Mesendoderm (in vitro differentiated cells): ENCODE results near the gene SUPT20H.
A peak's percentile ranks its signal among the peaks of the same experiment; 100 is the strongest.

Source experiments
- DNase-seq: peaks from one replicate; pipeline ENCODE4 v3.0.0; 2013
- H2AK5ac ChIP-seq: 2 replicates; pipeline ENCODE4 v1.6.1; 2013; ENCODE audit warnings: low read length, inconsistent platforms
- H2BK120ac ChIP-seq: 2 replicates; pipeline ENCODE4 v1.6.1; 2013; ENCODE audit warnings: low read depth, mild to moderate bottlenecking, low read length, moderate library complexity, mixed read lengths
- H2BK15ac ChIP-seq: replicated peaks from 2 replicates; pipeline ENCODE4 v1.6.1; 2013; ENCODE audit warnings: low read depth, mild to moderate bottlenecking, moderate library complexity
- H2BK5ac ChIP-seq: 2 replicates; pipeline ENCODE4 v1.6.1; 2013; ENCODE audit warnings: low read length, inconsistent platforms
- H3K18ac ChIP-seq: 2 replicates; pipeline ENCODE4 v1.6.1; 2013; ENCODE audit warnings: mild to moderate bottlenecking, low read length, mixed read lengths
- H3K23ac ChIP-seq: one replicate; pipeline ENCODE4 v1.6.1; 2013; ENCODE audit warnings: low read length
- H3K27ac ChIP-seq: 2 replicates; pipeline ENCODE4 v1.5.1; 2013; ENCODE audit warnings: low read depth, mild to moderate bottlenecking, inconsistent platforms, low read length, moderate library complexity
- H3K27me3 ChIP-seq: 2 replicates; pipeline ENCODE4 v1.6.1; 2013; ENCODE audit warnings: low read length, control low read depth, mild to moderate bottlenecking, inconsistent platforms; ENCODE audit not compliant: insufficient read depth, poor library complexity
- H3K36me3 ChIP-seq: 2 replicates; pipeline ENCODE4 v1.6.1; 2013; ENCODE audit warnings: low read length, inconsistent platforms; ENCODE audit not compliant: control insufficient read depth, insufficient read depth
- H3K4ac ChIP-seq: one replicate; pipeline ENCODE4 v1.6.1; 2013; ENCODE audit warnings: low read depth, mild to moderate bottlenecking, low read length, moderate library complexity
- H3K4me1 ChIP-seq: 2 replicates; pipeline ENCODE4 v1.6.1; 2013; ENCODE audit warnings: low read depth, low read length, inconsistent platforms; ENCODE audit not compliant: control insufficient read depth
- H3K4me2 ChIP-seq: 2 replicates; pipeline ENCODE4 v1.6.1; 2013; ENCODE audit warnings: low read length
- H3K4me3 ChIP-seq: 2 replicates; pipeline ENCODE4 v1.5.1; 2013; ENCODE audit warnings: mild to moderate bottlenecking, low read length
- H3K56ac ChIP-seq: one replicate; pipeline ENCODE4 v1.6.1; 2013; ENCODE audit warnings: low read length
- H3K79me1 ChIP-seq: 2 replicates; pipeline ENCODE4 v1.6.1; 2013; ENCODE audit warnings: low read length, inconsistent platforms
- H3K79me2 ChIP-seq: 2 replicates; pipeline ENCODE4 v1.6.1; 2013; ENCODE audit warnings: mild to moderate bottlenecking, low read length; ENCODE audit not compliant: control insufficient read depth, insufficient read depth
- H3K9ac ChIP-seq: 2 replicates; pipeline ENCODE4 v1.6.1; 2013; ENCODE audit warnings: low read length, inconsistent platforms
- H4K5ac ChIP-seq: one replicate; pipeline ENCODE4 v1.6.1; 2013; ENCODE audit warnings: low read length
- H4K8ac ChIP-seq: one replicate; pipeline ENCODE4 v1.6.1; 2013; ENCODE audit warnings: low read depth, mild to moderate bottlenecking, control low read depth, low read length, moderate library complexity
- WGBS: extraction: QIAGEN DNeasy Blood & Tissue Kit; methylation state at CpG from one replicate; pipeline ENCODE4 v1.1.7; 2013; ENCODE audit warnings: low lambda C conversion rate, missing lambda C conversion rate; ENCODE audit not compliant: insufficient coverage; ENCODE audit errors: extremely low coverage; 5-methylcytosine and 5-hydroxymethylcytosine counted together

The SUPT20H gene

GRCh38 chr13:36966404-36966803 is 93.1 kb downstream of the SUPT20H start:
- Histone ChIP-seq H3K27me3 (no peaks in the 10 kb centered on the region), H3K27ac (no peak overlapping the region), H3K4me1 (no peaks in the 10 kb centered on the region), H2BK15ac (no peak overlapping the region), H3K79me2 (no peaks in the 10 kb centered on the region), H3K18ac (no peak overlapping the region), H2AK5ac (no peak overlapping the region), H2BK5ac (no peak overlapping the region), H3K56ac (no peak overlapping the region), H3K4me2 (no peak overlapping the region), H3K36me3 (no peaks in the 10 kb centered on the region), H2BK120ac (no peak overlapping the region), H3K9ac (no peak overlapping the region), H3K4me3 (no peak overlapping the region), H3K79me1 (no peaks in the 10 kb centered on the region), H4K8ac (no peak overlapping the region), H3K4ac (no peak overlapping the region), H4K5ac (no peak overlapping the region), H3K23ac (no peak overlapping the region)
- WGBS, result no CpG with 5 or more reads among the region's 4 CpGs
- DNase-seq, result no peak

- no peak overlapping the region for H2BK120ac ChIP-seq
- H3K36me3 ChIP-seq, result no peaks in the 10 kb centered on the region
- no CpG with 5 or more reads among the region's 2 CpGs for WGBS
- H2BK15ac ChIP-seq, result no peak overlapping the region
- H3K9ac ChIP-seq, result no peak overlapping the region
- no peak overlapping the region for H2BK5ac ChIP-seq
- DNase-seq, result peak; percentile 34
- H3K4ac ChIP-seq, result no peak overlapping the region
- H3K79me2 ChIP-seq, result no peaks in the 10 kb centered on the region
- H3K27me3 ChIP-seq, result no peaks in the 10 kb centered on the region
- H3K4me2 ChIP-seq, result no peak overlapping the region
- no peak overlapping the region for H4K5ac ChIP-seq
- H2AK5ac ChIP-seq, result no peak overlapping the region
- no peak overlapping the region for H4K8ac ChIP-seq
- H3K23ac ChIP-seq, result no peak overlapping the region
- H3K56ac ChIP-seq, result no peak overlapping the region
- no peak overlapping the region for H3K18ac ChIP-seq
- H3K79me1 ChIP-seq, result no peaks in the 10 kb centered on the region
- no peaks in the 10 kb centered on the region for H3K4me1 ChIP-seq
- no peak overlapping the region for H3K4me3 ChIP-seq
- no peak overlapping the region for H3K27ac ChIP-seq
Measured at GRCh38 chr13:36965767-36966166, 93.7 kb downstream of the SUPT20H start.

GRCh38 chr13:36959456-36960116 is 99.9 kb downstream of the SUPT20H start:
- Histone ChIP-seq H3K4ac (no peak overlapping the region), H3K18ac (no peak overlapping the region), H3K4me3 (no peak overlapping the region), H3K4me2 (no peak overlapping the region), H2BK5ac (no peak overlapping the region), H2BK15ac (no peak overlapping the region), H2AK5ac (no peak overlapping the region), H4K8ac (no peak overlapping the region), H4K5ac (no peak overlapping the region), H3K4me1 (no peaks in the 10 kb centered on the region), H3K27me3 (no peaks in the 10 kb centered on the region), H3K36me3 (peaks cover 2% of the 10 kb centered on the region), H3K23ac (no peak overlapping the region), H3K27ac (no peak overlapping the region), H3K79me1 (peaks cover 2% of the 10 kb centered on the region), H2BK120ac (no peak overlapping the region), H3K9ac (no peak overlapping the region), H3K79me2 (no peaks in the 10 kb centered on the region), H3K56ac (no peak overlapping the region)
- no CpG with 5 or more reads among the region's 2 CpGs for WGBS
- no peak for DNase-seq
